ENCODE results near the gene CDKN1B. TPM values are rescaled to one million over a fixed set of nuclear protein-coding genes. Genes with fewer than 3 reads are reported as not detected.

Gene CDKN1B
- total RNA-seq, 3 donors from 2014 or later, result 15.6 to 27.7 (median 24.5) TPM

GRCh38 chr12:12716151-12716792 lies 896 bp upstream of the CDKN1B start:
- Mint-ChIP-seq H3K4me3 (peak overlapping the region; percentile 89), H3K9me3 (no peaks in the 10 kb centered on the region), H3K4me1 (ENCODE audit: low read depth) (peaks cover 69% of the 10 kb centered on the region), H3K27me3 (ENCODE audit: low read depth) (no peaks in the 10 kb centered on the region), H3K36me3 (ENCODE audit: insufficient read depth) (peaks cover 28% of the 10 kb centered on the region)
- DNase-seq, result no peak
- ATAC-seq, result no peak

GRCh38 chr12:12717586-12718380 lies 615 bp downstream of the CDKN1B start:
- Mint-ChIP-seq H3K4me1 (ENCODE audit: low read depth) (peaks cover 67% of the 10 kb centered on the region), H3K27me3 (ENCODE audit: low read depth) (no peaks in the 10 kb centered on the region), H3K9me3 (no peaks in the 10 kb centered on the region), H3K36me3 (ENCODE audit: insufficient read depth) (peaks cover 29% of the 10 kb centered on the region), H3K4me3 (peak overlapping the region; percentile 99)
- DNase-seq (no peak), ATAC-seq (peak in 1 of 2 donors; percentile 0)

GRCh38 chr12:12718381-12718759 lies 1.2 kb downstream of the CDKN1B start:
- no peaks in the 10 kb centered on the region for H3K27me3 Mint-ChIP-seq (ENCODE audit: low read depth)
- ATAC-seq (no peak), DNase-seq (no peak)
- no peaks in the 10 kb centered on the region for H3K9me3 Mint-ChIP-seq
- peaks cover 29% of the 10 kb centered on the region for H3K36me3 Mint-ChIP-seq (ENCODE audit: insufficient read depth)
- H3K4me1 Mint-ChIP-seq (ENCODE audit: low read depth), result peaks cover 65% of the 10 kb centered on the region
- H3K4me3 Mint-ChIP-seq, result peak overlapping the region; percentile 99

- Mint-ChIP-seq H3K27me3 (ENCODE audit: low read depth) (no peaks in the 10 kb centered on the region), H3K9me3 (no peaks in the 10 kb centered on the region), H3K4me3 (peak overlapping the region; percentile 99), H3K36me3 (ENCODE audit: insufficient read depth) (peaks cover 29% of the 10 kb centered on the region), H3K4me1 (ENCODE audit: low read depth) (peaks cover 60% of the 10 kb centered on the region)
- DNase-seq, result no peak
- no peak for ATAC-seq
These were observed 1.7 kb downstream of the CDKN1B start for GRCh38 chr12:12718853-12719252.

- Mint-ChIP-seq H3K36me3 (ENCODE audit: insufficient read depth) (peaks cover 29% of the 10 kb centered on the region), H3K4me1 (ENCODE audit: low read depth) (peaks cover 54% of the 10 kb centered on the region), H3K27me3 (ENCODE audit: low read depth) (no peaks in the 10 kb centered on the region), H3K4me3 (peak overlapping the region; percentile 99), H3K9me3 (no peaks in the 10 kb centered on the region)
- DNase-seq (no peak), ATAC-seq (no peak)
These were observed 2.3 kb downstream of the CDKN1B start for GRCh38 chr12:12719496-12719895.

- H3K36me3 Mint-ChIP-seq (ENCODE audit: insufficient read depth), result peaks cover 29% of the 10 kb centered on the region
- peak overlapping the region; percentile 99 for H3K4me3 Mint-ChIP-seq
- H3K4me1 Mint-ChIP-seq (ENCODE audit: low read depth), result peaks cover 49% of the 10 kb centered on the region
- H3K9me3 Mint-ChIP-seq, result no peaks in the 10 kb centered on the region
- ATAC-seq (no peak), DNase-seq (no peak)
- H3K27me3 Mint-ChIP-seq (ENCODE audit: low read depth), result no peaks in the 10 kb centered on the region
These were observed 2.9 kb downstream of the CDKN1B start for GRCh38 chr12:12720052-12720451.

GRCh38 chr12:12720672-12721161 lies 3.5 kb downstream of the CDKN1B start:
- DNase-seq (no peak), ATAC-seq (no peak)
- Mint-ChIP-seq H3K9me3 (no peaks in the 10 kb centered on the region), H3K4me1 (ENCODE audit: low read depth) (peaks cover 43% of the 10 kb centered on the region), H3K27me3 (ENCODE audit: low read depth) (no peaks in the 10 kb centered on the region), H3K4me3 (peak overlapping the region; percentile 99), H3K36me3 (ENCODE audit: insufficient read depth) (peaks cover 29% of the 10 kb centered on the region)

- no peak for ATAC-seq
- Mint-ChIP-seq H3K4me3 (peak overlapping the region; percentile 99), H3K27me3 (ENCODE audit: low read depth) (no peaks in the 10 kb centered on the region), H3K36me3 (ENCODE audit: insufficient read depth) (peaks cover 29% of the 10 kb centered on the region), H3K4me1 (ENCODE audit: low read depth) (peaks cover 38% of the 10 kb centered on the region), H3K9me3 (no peaks in the 10 kb centered on the region)
- no peak for DNase-seq
These were observed 4.1 kb downstream of the CDKN1B start for GRCh38 chr12:12721176-12721751.

- ATAC-seq (no peak), DNase-seq (no peak)
- no peaks in the 10 kb centered on the region for H3K9me3 Mint-ChIP-seq
- H3K4me1 Mint-ChIP-seq (ENCODE audit: low read depth), result peaks cover 43% of the 10 kb centered on the region
- H3K36me3 Mint-ChIP-seq (ENCODE audit: insufficient read depth), result peaks cover 29% of the 10 kb centered on the region
- peak overlapping the region; percentile 99 for H3K4me3 Mint-ChIP-seq
- no peaks in the 10 kb centered on the region for H3K27me3 Mint-ChIP-seq (ENCODE audit: low read depth)
These were observed 4.8 kb downstream of the CDKN1B start for GRCh38 chr12:12721814-12722434.

GRCh38 chr12:12722435-12723148 lies 5.4 kb downstream of the CDKN1B start:
- DNase-seq, result no peak

GRCh38 chr12:12723149-12723680 lies 6.0 kb downstream of the CDKN1B start:
- Mint-ChIP-seq H3K9me3 (no peaks in the 10 kb centered on the region), H3K4me3 (peak overlapping the region; percentile 87), H3K4me1 (ENCODE audit: low read depth) (peaks cover 48% of the 10 kb centered on the region), H3K36me3 (ENCODE audit: insufficient read depth) (peaks cover 29% of the 10 kb centered on the region), H3K27me3 (ENCODE audit: low read depth) (no peaks in the 10 kb centered on the region)
- ATAC-seq (no peak), DNase-seq (no peak)

More at GRCh38 chr12:12722435-12723148, 5.4 kb downstream of the CDKN1B start:
- no peaks in the 10 kb centered on the region for H3K27me3 Mint-ChIP-seq (ENCODE audit: low read depth)
- no peak for ATAC-seq
- peak overlapping the region; percentile 87 for H3K4me3 Mint-ChIP-seq
- H3K36me3 Mint-ChIP-seq (ENCODE audit: insufficient read depth), result peaks cover 29% of the 10 kb centered on the region
- H3K4me1 Mint-ChIP-seq (ENCODE audit: low read depth), result peaks cover 44% of the 10 kb centered on the region
- no peaks in the 10 kb centered on the region for H3K9me3 Mint-ChIP-seq

GRCh38 chr12:12723681-12724420 lies 6.7 kb downstream of the CDKN1B start:
- peak overlapping the region; percentile 87 for H3K4me3 Mint-ChIP-seq
- ATAC-seq (peak; percentile 19 to 22), DNase-seq (peak; percentile 26)
- peaks cover 54% of the 10 kb centered on the region for H3K4me1 Mint-ChIP-seq (ENCODE audit: low read depth)
- H3K36me3 Mint-ChIP-seq (ENCODE audit: insufficient read depth), result peaks cover 23% of the 10 kb centered on the region
- H3K27me3 Mint-ChIP-seq (ENCODE audit: low read depth), result no peaks in the 10 kb centered on the region
- no peaks in the 10 kb centered on the region for H3K9me3 Mint-ChIP-seq

Measured in activated T-cell treated with anti-CD3 and anti-CD28 coated beads, Interleukin-2, amount 50 U/mL, for 4 hours (primary cell).